GM23248 (cell line): ENCODE results near the gene TEDC2. TPM values are rescaled to one million over a fixed set of nuclear protein-coding genes. Genes with fewer than 3 reads are reported as not detected.

ENCODE experiments used
- DNase-seq: peaks from one replicate; pipeline ENCODE4 v3.0.0-alpha.2; 2015
- H2AFZ ChIP-seq: fragments of 200-600 bp; sonication (generic); 2 replicates; pipeline ENCODE4 v1.6.1; 2016; ENCODE audit warnings: antibody characterized with exemption
- H3F3A ChIP-seq: fragments of 200-600 bp; sonication (generic); 2 replicates; pipeline ENCODE4 v1.6.1; 2016; ENCODE audit warnings: mild to moderate bottlenecking, antibody characterized with exemption, mixed run types; ENCODE audit not compliant: insufficient read depth
- H3K27ac ChIP-seq: fragments of 200-600 bp; sonication (generic); 2 replicates; pipeline ENCODE4 v1.5.1; 2016; ENCODE audit warnings: mild to moderate bottlenecking
- H3K27me3 ChIP-seq: fragments of 200-600 bp; sonication (generic); replicated peaks from 2 replicates; pipeline ENCODE4 v1.6.1; 2016; ENCODE audit warnings: mild to moderate bottlenecking; ENCODE audit not compliant: insufficient read depth
- H3K36me3 ChIP-seq: fragments of 200-600 bp; sonication (generic); 2 replicates; pipeline ENCODE4 v1.6.1; 2016; ENCODE audit warnings: low read depth, mild to moderate bottlenecking
- H3K4me1 ChIP-seq: fragments of 200-600 bp; sonication (generic); 2 replicates; pipeline ENCODE4 v1.6.1; 2016; ENCODE audit warnings: mild to moderate bottlenecking; ENCODE audit not compliant: insufficient read depth
- H3K4me2 ChIP-seq: fragments of 200-600 bp; sonication (generic); one replicate; pipeline ENCODE4 v1.6.1; 2016; ENCODE audit warnings: mild to moderate bottlenecking; ENCODE audit not compliant: unreplicated experiment
- H3K4me3 ChIP-seq: fragments of 200-600 bp; sonication (generic); 2 replicates; pipeline ENCODE4 v1.5.1; 2016; ENCODE audit warnings: mild to moderate bottlenecking
- H3K79me2 ChIP-seq: fragments of 200-600 bp; sonication (generic); 2 replicates; pipeline ENCODE4 v1.6.1; 2016; ENCODE audit warnings: mild to moderate bottlenecking; ENCODE audit not compliant: insufficient read depth
- H3K9ac ChIP-seq: fragments of 200-600 bp; sonication (generic); 2 replicates; pipeline ENCODE4 v1.6.1; 2016; ENCODE audit warnings: mild to moderate bottlenecking
- H3K9me2 ChIP-seq: fragments of 200-600 bp; sonication (generic); 2 replicates; pipeline ENCODE4 v1.6.1; 2016; ENCODE audit warnings: mixed run types, mild to moderate bottlenecking, moderate library complexity; ENCODE audit not compliant: insufficient read depth
- H3K9me3 ChIP-seq: fragments of 200-600 bp; sonication (generic); one replicate; pipeline ENCODE4 v1.6.1; 2017; ENCODE audit warnings: low read depth
- H4K20me1 ChIP-seq: fragments of 200-600 bp; sonication (generic); 2 replicates; pipeline ENCODE4 v1.6.0; 2016; ENCODE audit not compliant: insufficient read depth
- EZH2 ChIP-seq: fragments of 200-600 bp; sonication (generic); IDR thresholded peaks from 2 replicates; pipeline ENCODE4 v1.6.1; 2018; ENCODE audit warnings: antibody characterized with exemption, mild to moderate bottlenecking; ENCODE audit not compliant: insufficient read depth, poor library complexity, severe bottlenecking
- EZH2phosphoT487 ChIP-seq: fragments of 200-600 bp; sonication (generic); IDR thresholded peaks from 2 replicates; pipeline ENCODE4 v1.6.1; 2018; ENCODE audit warnings: antibody characterized with exemption, moderate library complexity, mild to moderate bottlenecking, low read depth; ENCODE audit not compliant: insufficient read depth
- WGBS, 2 experiments: methylation state at CpG; one replicate each; pipeline ENCODE4 v1.1.6; 2015 to 2017; ENCODE audit warnings: low lambda C conversion rate in 2 of 2, low coverage in 1 of 2; ENCODE audit errors: missing lambda C conversion rate in 2 of 2; 5-methylcytosine and 5-hydroxymethylcytosine counted together
- in situ Hi-C: fragments of 300-500 bp; cut with MboI; formaldehyde crosslinking; loops from 2 replicates; pipeline ENCODE4 v1.15.0; 2020
- polyA plus RNA-seq: library from polyadenylated mRNA; unstranded; fragments of >200 nt; fragmentation: Nextera tagmentation; extraction: Ambion mirVana; gene quantifications from 2 replicates; pipeline ENCODE4 v1.2.1, GENCODE V29; 2016
- total RNA-seq: library from RNA; depleted of rRNA; stranded (reverse); fragments of >200 nt; shearing (Covaris generic); gene quantifications from 2 replicates; pipeline ENCODE4 v1.2.3, GENCODE V29; 2014; rRNA removed

Gene TEDC2, protein sequence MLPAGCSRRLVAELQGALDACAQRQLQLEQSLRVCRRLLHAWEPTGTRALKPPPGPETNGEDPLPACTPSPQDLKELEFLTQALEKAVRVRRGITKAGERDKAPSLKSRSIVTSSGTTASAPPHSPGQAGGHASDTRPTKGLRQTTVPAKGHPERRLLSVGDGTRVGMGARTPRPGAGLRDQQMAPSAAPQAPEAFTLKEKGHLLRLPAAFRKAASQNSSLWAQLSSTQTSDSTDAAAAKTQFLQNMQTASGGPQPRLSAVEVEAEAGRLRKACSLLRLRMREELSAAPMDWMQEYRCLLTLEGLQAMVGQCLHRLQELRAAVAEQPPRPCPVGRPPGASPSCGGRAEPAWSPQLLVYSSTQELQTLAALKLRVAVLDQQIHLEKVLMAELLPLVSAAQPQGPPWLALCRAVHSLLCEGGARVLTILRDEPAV
- 6.8 and 8.3 TPM in 2 replicates for total RNA-seq
- polyA plus RNA-seq: 4.2 and 4.8 TPM in 2 replicates

DNA sequence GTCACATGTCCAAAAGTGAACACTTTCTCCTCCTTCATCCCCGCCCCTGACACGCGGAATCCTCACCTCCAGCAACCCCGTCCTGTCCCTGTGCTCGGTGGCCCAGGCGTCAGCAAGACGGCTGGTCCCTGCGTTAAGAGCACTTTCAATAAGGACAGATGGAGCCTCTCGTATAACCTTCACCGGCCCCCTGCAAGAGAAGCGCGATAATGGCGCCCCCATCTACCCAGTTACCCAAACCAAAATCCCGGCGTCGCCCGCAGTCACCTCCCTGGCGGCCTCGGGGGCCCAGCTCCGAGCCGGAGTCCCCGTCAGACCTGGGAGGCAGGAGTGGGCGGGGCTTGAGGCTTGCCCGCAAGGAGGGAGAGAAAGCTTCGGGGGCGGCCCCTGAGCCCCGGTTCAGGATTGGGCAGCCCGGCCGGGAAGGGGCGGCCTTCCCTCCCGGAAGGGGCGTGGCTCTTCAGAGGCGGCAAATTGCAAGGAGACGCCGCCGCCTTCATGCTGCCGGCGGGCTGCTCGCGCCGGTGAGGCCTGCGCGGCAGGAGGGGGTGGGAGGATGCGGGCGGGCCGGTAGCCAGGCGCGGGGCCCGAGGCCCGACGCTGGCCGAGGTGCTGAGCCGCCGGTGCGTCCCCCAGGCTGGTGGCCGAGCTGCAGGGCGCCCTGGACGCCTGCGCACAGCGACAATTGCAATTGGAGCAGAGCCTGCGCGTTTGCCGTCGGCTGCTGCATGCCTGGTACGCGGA lies at the start of gene TEDC2:
TSS of gene TEDC2 (plus strand) at position 463 of the 744 bp plus-strand sequence. CDS start at position 499, 36 bp downstream.
- Histone ChIP-seq H3K4me1 (no peaks in the 10 kb centered on the region), H3K79me2 (no peaks in the 10 kb centered on the region), H3K9me2 (no peaks in the 10 kb centered on the region), H3F3A (no peaks in the 10 kb centered on the region), H3K27me3 (no peaks in the 10 kb centered on the region), H2AFZ (peak within 1 kb of the TSS; percentile 94), H3K9me3 (no peaks in the 10 kb centered on the region), H3K4me2 (peak within 1 kb of the TSS; percentile 83), H4K20me1 (no peaks in the 10 kb centered on the region), H3K4me3 (peak within 1 kb of the TSS; percentile 78), H3K36me3 (no peaks in the 10 kb centered on the region), H3K27ac (peak within 1 kb of the TSS; percentile 22; the same call in 1 of the 2 replicates), H3K9ac (peak within 1 kb of the TSS; percentile 76)
- in situ Hi-C loops: no loop called here
- peak; percentile 98 for DNase-seq
- no peak for TF ChIP-seq EZH2phosphoT487
- no peak for TF ChIP-seq EZH2
- 1 to 3% methylated on average over 49 to 59 of the region's 66 CpGs for WGBS, 2 experiments

DNA sequence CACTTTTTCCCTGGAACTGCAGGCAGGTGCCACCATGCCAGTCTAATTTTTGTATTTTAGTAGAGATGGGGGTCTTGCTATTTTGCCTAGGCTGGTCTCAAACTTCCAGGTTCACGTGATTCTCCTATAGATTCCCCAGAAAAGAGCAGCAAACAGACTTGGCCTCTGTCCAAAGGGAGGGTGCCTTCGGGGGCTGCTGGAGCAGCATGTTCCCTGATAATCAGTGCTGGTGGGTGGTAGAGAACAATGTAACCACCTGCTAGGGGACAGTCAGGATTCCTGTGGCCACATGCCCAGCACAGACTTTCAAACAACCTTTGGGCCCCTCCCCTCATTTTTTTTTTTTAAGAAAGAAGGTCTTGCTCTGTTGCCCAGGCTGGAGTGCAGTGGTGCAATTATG lies 44.8 kb upstream of the TEDC2 start:
- no peak for DNase-seq

DNA sequence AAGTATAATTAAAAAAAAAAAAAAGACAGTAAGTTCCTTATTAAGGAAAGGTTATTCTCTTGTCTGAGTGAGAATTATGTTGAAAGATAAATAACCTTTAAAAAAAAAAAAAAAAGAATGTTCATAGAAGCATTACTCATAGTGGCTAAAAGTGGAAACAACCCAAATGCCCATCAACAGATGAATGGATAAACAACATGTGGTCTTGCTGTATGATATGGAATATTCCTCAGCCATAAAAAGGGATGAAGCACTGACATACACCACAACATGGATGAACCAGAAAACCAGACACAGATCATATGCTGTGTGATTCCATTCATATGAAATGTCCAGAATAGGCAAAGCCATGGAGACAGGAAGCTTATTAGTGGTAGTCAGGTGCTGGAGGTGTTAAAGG lies 39.9 kb upstream of the TEDC2 start:
- Histone ChIP-seq H2AFZ (no peak overlapping the region), H3K4me2 (no peak overlapping the region), H3K36me3 (no peaks in the 10 kb centered on the region), H3K4me1 (peaks cover 9% of the 10 kb centered on the region), H3K9ac (no peak overlapping the region), H3F3A (peaks cover 6% of the 10 kb centered on the region), H3K9me2 (no peaks in the 10 kb centered on the region), H4K20me1 (no peaks in the 10 kb centered on the region), H3K9me3 (no peaks in the 10 kb centered on the region), H3K79me2 (no peaks in the 10 kb centered on the region), H3K4me3 (no peak overlapping the region), H3K27me3 (0 out of 2 replicates have a peak, but pooled peaks cover 4% of the 10 kb centered on the region), H3K27ac (no peak overlapping the region)
- DNase-seq: peak; percentile 22
- TF ChIP-seq EZH2 (no peak), EZH2phosphoT487 (no peak)
- in situ Hi-C loops: no loop called here

More for the DNA sequence above, 44.8 kb upstream of the TEDC2 start:
- TF ChIP-seq EZH2 (no peak), EZH2phosphoT487 (no peak)
- Histone ChIP-seq H3K27ac (no peak overlapping the region), H3K9me2 (no peaks in the 10 kb centered on the region), H3K4me2 (no peak overlapping the region), H3K4me3 (no peak overlapping the region), H3K9me3 (no peaks in the 10 kb centered on the region), H3F3A (peaks cover 6% of the 10 kb centered on the region), H3K27me3 (peaks cover 19% of the 10 kb centered on the region; the same call in 1 of the 2 replicates), H3K36me3 (no peaks in the 10 kb centered on the region), H3K79me2 (no peaks in the 10 kb centered on the region), H2AFZ (no peak overlapping the region), H4K20me1 (no peaks in the 10 kb centered on the region), H3K9ac (no peak overlapping the region), H3K4me1 (peaks cover 9% of the 10 kb centered on the region)
- 47 to 67% methylated on average over 2 of the region's 2 CpGs for WGBS, 2 experiments
- in situ Hi-C loops: no loop called here

DNA sequence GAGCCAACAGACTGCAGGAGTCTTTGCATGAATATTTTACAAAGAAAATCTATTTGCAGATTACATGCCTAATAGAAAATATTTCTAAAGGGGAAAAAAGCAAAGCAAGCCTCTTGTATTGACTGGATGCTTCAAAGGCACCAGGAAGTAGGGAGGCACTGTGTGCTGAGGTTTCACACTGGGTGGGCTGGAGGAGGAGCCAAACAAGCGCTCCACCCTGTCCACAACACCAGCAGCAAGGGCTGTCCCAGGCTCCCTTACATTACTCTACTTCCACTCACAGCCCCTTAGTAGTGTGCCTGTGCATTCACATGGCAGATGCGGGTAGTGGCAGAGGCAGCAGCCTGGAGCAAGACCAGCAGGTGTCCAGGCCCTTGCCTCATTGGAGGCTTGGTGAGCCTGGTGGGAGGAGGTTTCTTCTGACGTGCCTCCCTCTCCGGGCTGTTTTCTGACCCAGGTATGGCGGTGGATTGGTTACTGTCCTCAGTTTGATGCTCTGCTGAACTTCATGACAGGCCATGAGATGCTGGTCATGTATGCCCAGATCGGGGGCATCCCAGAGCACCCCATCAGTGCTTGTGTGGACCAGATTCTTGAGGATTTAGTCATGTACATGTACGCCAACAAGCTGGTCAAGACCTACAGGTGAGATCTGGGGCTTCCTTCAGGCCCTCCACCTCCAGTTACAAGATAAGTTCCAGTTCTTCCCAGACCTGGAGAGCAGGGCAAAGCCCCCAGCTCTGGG lies 37.6 kb upstream of the TEDC2 start:
- no peaks in the 10 kb centered on the region for H3K36me3 ChIP-seq
- no peak for DNase-seq
- H3K9ac ChIP-seq: no peak overlapping the region
- no peaks in the 10 kb centered on the region for H3K9me2 ChIP-seq
- no peaks in the 10 kb centered on the region for H3F3A ChIP-seq
- no peak overlapping the region for H3K4me2 ChIP-seq
- no peak overlapping the region for H3K4me3 ChIP-seq
- TF ChIP-seq EZH2 (no peak), EZH2phosphoT487 (no peak)
- H4K20me1 ChIP-seq: no peaks in the 10 kb centered on the region
- no peak overlapping the region for H3K27ac ChIP-seq
- H2AFZ ChIP-seq: no peak overlapping the region
- no peaks in the 10 kb centered on the region for H3K79me2 ChIP-seq
- in situ Hi-C loops: no loop called here
- WGBS, 2 experiments: 60 to 62% methylated on average over 7 of the region's 7 CpGs
- H3K27me3 ChIP-seq: 0 out of 2 replicates have a peak, but pooled peaks cover 4% of the 10 kb centered on the region
- no peaks in the 10 kb centered on the region for H3K4me1 ChIP-seq
- no peaks in the 10 kb centered on the region for H3K9me3 ChIP-seq
